ENCODE measurements around the gene WDTC1. TPM values are rescaled to one million over a fixed set of nuclear protein-coding genes. Genes with fewer than 3 reads are reported as not detected.

Gene WDTC1
- total and polyA plus RNA-seq, 2 of the 13 experiments (the other 11 are each of a cell fraction or from before 2014, with no cell fraction given), result 5.5 TPM

GRCh38 chr1:27321813-27322568 is 87.6 kb downstream of the WDTC1 start, which contains the start of gene TMEM222 (continued):
- TF ChIP-seq RNF219 (CRISPR knock-in tag; IDR thresholded peaks at IDR 0.05) (no peak), MATR3 (CRISPR knock-in tag; IDR thresholded peaks at IDR 0.05) (no peak), TAF15 (IDR thresholded peaks at IDR 0.05; ENCODE audit: low read depth, low read length, poor library complexity, severe bottlenecking) (peak; percentile 64), ZNF225 (CRISPR knock-in tag; IDR thresholded peaks at IDR 0.05) (peak; percentile 75; the same call in 1 of the 2 replicates), ZNF10 (CRISPR knock-in tag; IDR thresholded peaks at IDR 0.05; ENCODE audit: borderline replicate concordance, low read depth) (no peak), HDAC2 (CRISPR knock-in tag; IDR thresholded peaks at IDR 0.05) (peak; percentile 84), PREB (CRISPR knock-in tag; IDR thresholded peaks at IDR 0.05) (no peak), EZH2 (conservative IDR thresholded peaks at IDR 0.05; ENCODE audit: low read depth, low read length) (no peak), TP53 (CRISPR knock-in tag; conservative IDR thresholded peaks at IDR 0.05) (peak; percentile 50; the same call in 1 of the 2 replicates), ZNF503 (CRISPR knock-in tag; IDR thresholded peaks at IDR 0.05) (peak; percentile 70; the same call in 1 of the 2 replicates), PCBP2 (optimal IDR thresholded peaks at IDR 0.05; ENCODE audit: low read depth, low read length, poor library complexity, severe bottlenecking) (no peak), HNF4A (CRISPR knock-in tag; IDR thresholded peaks at IDR 0.05) (no peak; the same call in none of the 2 replicates), HOMEZ (CRISPR knock-in tag; IDR thresholded peaks at IDR 0.05; ENCODE audit: low read depth) (peak; percentile 53; the same call in 1 of the 2 replicates), SRF (IDR thresholded peaks at IDR 0.05; ENCODE audit: low read depth, low read length) (peak; percentile 35; the same call in 1 of the 2 replicates), AHR (CRISPR knock-in tag; IDR thresholded peaks at IDR 0.05) (peak; percentile 67; the same call in 1 of the 2 replicates), ZNF557 (CRISPR knock-in tag; IDR thresholded peaks at IDR 0.05) (0 out of 2 replicates have a peak, but pooled peaks have one; percentile 49), ZNF260 (CRISPR knock-in tag; IDR thresholded peaks at IDR 0.05; ENCODE audit: borderline replicate concordance, low read depth) (no peak; the same call in 1 of the 2 replicates), TARDBP (CRISPR knock-in tag; IDR thresholded peaks at IDR 0.05) (peak; percentile 94), KLF12 (CRISPR knock-in tag; IDR thresholded peaks at IDR 0.05; ENCODE audit: borderline replicate concordance) (peak; percentile 99), ZMAT3 (CRISPR knock-in tag; conservative IDR thresholded peaks at IDR 0.05) (peak; percentile 95), TAF1 (CRISPR knock-in tag; IDR thresholded peaks at IDR 0.05) (peak; percentile 93)
